Neural cell (in vitro differentiated cells): Measurements from ENCODE around the gene AMFR.

ENCODE experiments used
- EZH2 ChIP-seq: fragments of 200-600, 300-800 bp; shearing (Covaris generic), sonication (generic); IDR thresholded peaks from 2 replicates; pipeline ENCODE4 v1.6.1; 2014; ENCODE audit warnings: antibody characterized with exemption, low read length, borderline replicate concordance, mild to moderate bottlenecking; ENCODE audit not compliant: insufficient read depth, poor library complexity, severe bottlenecking
- POLR2AphosphoS5 ChIP-seq: IDR thresholded peaks from 2 replicates; pipeline ENCODE4 v1.6.1; 2012

DNA sequence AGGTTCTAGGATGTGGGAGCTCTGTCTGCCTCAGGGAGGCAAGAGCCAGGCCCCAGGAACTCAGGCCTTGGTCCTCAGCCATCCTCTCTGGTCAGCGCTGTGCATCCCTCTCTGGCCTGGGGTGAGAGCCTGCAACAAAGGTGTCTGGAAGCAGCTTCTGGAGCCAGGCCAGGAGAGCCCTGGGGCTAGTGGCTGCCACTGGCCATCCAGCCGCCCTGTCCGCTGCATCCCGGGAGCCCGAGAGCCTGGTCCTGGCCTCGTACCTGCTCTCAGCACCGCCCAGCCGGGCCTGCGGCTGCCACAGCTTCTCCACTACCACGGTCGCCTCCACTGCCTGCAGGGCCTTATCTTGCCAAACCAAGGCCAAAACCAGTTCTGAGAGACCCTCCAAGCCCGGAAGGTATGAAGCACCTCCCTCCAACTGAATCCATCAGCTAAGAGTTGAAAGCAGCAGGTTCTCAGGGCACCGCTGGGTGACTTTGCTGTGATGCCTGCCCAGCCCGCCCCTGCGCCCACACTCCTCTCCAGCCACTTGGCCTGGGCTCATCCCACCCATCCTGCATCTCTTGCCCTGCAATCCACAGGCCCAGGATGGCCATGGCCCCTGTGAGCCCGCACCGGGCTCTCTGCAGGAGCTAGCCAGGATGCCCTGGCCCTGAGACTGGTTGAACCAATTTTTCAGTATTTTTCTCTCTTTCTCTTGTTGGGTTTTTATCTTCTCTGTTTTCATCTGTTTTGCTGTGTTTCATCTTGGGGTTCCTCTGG is 85.7 kb downstream of the AMFR start:
- no peak for TF ChIP-seq POLR2AphosphoS5
- TF ChIP-seq EZH2 = no peak
